Parathyroid adenoma (tissue), 2 donors: ENCODE results near the gene TAOK1.

Source experiments
- H2AFZ ChIP-seq: fragments of 300-600 bp; sonication (generic); one replicate; pipeline ENCODE4 v1.7.0; 2017; ENCODE audit warnings: antibody characterized with exemption, mild to moderate bottlenecking
- H3K27ac ChIP-seq: fragments of 300-600 bp; sonication (generic); one replicate; pipeline ENCODE4 v1.7.0; 2017
- H3K27me3 ChIP-seq: fragments of 300-600 bp; sonication (generic); one replicate; pipeline ENCODE4 v1.7.0; 2017; ENCODE audit warnings: low read length; ENCODE audit not compliant: control insufficient read depth, insufficient read depth
- H3K36me3 ChIP-seq: fragments of 300-600 bp; sonication (generic); one replicate; pipeline ENCODE4 v1.7.0; 2017; ENCODE audit warnings: low read length; ENCODE audit not compliant: control insufficient read depth, insufficient read depth
- H3K4me1 ChIP-seq: fragments of 300-600 bp; sonication (generic); one replicate; pipeline ENCODE4 v1.7.0; 2017; ENCODE audit warnings: control low read depth
- H3K4me2 ChIP-seq: fragments of 300-600 bp; sonication (generic); one replicate; pipeline ENCODE4 v1.7.0; 2017; ENCODE audit warnings: low read length
- H3K4me3 ChIP-seq: fragments of 300-600 bp; sonication (generic); one replicate; pipeline ENCODE4 v1.7.0; 2017; ENCODE audit warnings: low read depth, low read length
- H3K79me2 ChIP-seq: fragments of 300-600 bp; sonication (generic); one replicate; pipeline ENCODE4 v1.7.0; 2017; ENCODE audit warnings: control low read depth
- H3K9ac ChIP-seq: fragments of 300-600 bp; sonication (generic); one replicate; pipeline ENCODE4 v1.7.0; 2017; ENCODE audit warnings: mild to moderate bottlenecking
- H3K9me3 ChIP-seq: fragments of 300-600 bp; sonication (generic); one replicate; pipeline ENCODE4 v1.7.0; 2017; ENCODE audit warnings: low read length; ENCODE audit not compliant: control insufficient read depth
- TF ChIP-seq, protein P1 (sequence below): fragments of 300-600 bp; sonication (generic); IDR thresholded peaks from one replicate; pipeline ENCODE4 v1.7.0; 2017; ENCODE audit warnings: antibody characterized with exemption, mild to moderate bottlenecking
- donor health status: primary hyperparathyroidism.

TAOK1 gene

DNA sequence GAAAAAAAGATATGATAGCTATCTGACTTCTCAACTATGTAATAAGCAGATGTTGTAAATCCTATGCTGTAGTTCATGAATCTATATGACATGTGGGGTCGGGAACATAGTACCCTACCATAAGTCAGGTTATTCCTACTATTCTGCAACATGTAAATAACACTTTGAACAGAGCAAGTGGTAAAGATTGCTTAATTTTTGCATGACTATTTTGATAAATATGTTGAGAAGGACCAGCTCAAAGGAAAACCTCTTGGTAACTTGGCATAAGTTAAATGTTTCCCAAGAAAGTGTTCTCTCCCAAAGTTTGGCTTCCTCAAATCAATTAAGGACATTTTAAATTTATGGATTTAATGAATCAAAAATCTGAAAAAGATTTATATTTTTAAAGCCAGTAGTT lies 114.5 kb downstream of the TAOK1 start:
- H3K4me1 ChIP-seq: no peaks in the 10 kb centered on the region
- no peak overlapping the region for H3K4me3 ChIP-seq
- H3K79me2 ChIP-seq: peaks cover 3% of the 10 kb centered on the region
- TF ChIP-seq, protein P1, sequence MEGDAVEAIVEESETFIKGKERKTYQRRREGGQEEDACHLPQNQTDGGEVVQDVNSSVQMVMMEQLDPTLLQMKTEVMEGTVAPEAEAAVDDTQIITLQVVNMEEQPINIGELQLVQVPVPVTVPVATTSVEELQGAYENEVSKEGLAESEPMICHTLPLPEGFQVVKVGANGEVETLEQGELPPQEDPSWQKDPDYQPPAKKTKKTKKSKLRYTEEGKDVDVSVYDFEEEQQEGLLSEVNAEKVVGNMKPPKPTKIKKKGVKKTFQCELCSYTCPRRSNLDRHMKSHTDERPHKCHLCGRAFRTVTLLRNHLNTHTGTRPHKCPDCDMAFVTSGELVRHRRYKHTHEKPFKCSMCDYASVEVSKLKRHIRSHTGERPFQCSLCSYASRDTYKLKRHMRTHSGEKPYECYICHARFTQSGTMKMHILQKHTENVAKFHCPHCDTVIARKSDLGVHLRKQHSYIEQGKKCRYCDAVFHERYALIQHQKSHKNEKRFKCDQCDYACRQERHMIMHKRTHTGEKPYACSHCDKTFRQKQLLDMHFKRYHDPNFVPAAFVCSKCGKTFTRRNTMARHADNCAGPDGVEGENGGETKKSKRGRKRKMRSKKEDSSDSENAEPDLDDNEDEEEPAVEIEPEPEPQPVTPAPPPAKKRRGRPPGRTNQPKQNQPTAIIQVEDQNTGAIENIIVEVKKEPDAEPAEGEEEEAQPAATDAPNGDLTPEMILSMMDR: no peak
- H2AFZ ChIP-seq: no peak overlapping the region
- no peak overlapping the region for H3K4me2 ChIP-seq
- no peak overlapping the region for H3K27ac ChIP-seq
- no peaks in the 10 kb centered on the region for H3K9me3 ChIP-seq
- H3K27me3 ChIP-seq: no peaks in the 10 kb centered on the region
- H3K36me3 ChIP-seq: no peaks in the 10 kb centered on the region
- no peak overlapping the region for H3K9ac ChIP-seq

DNA sequence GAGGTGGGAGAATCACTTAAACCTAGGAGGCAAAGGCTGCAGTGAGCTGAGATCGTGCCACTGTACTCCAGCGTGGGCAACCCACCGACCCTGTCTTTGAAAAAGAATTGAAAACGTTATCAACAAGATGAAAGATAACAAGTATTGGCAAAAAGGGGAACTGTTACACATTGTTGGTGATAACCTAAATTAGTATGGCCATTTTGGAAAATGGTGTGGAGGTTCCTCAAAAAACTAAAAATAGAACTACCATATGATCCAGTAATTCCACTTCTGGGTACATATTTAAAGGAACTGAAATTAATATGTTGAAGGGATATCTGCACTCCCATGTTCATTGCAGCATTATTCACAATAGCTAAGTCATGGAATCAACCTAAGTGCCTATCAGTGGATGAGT lies 115.7 kb downstream of the TAOK1 start:
- TF ChIP-seq, protein P1: no peak
- Histone ChIP-seq H3K9ac (no peak overlapping the region), H3K79me2 (peaks cover 3% of the 10 kb centered on the region), H3K4me3 (no peak overlapping the region), H3K4me2 (no peak overlapping the region), H3K9me3 (no peaks in the 10 kb centered on the region), H3K36me3 (no peaks in the 10 kb centered on the region), H2AFZ (no peak overlapping the region), H3K27ac (no peak overlapping the region), H3K27me3 (no peaks in the 10 kb centered on the region), H3K4me1 (no peaks in the 10 kb centered on the region)

DNA sequence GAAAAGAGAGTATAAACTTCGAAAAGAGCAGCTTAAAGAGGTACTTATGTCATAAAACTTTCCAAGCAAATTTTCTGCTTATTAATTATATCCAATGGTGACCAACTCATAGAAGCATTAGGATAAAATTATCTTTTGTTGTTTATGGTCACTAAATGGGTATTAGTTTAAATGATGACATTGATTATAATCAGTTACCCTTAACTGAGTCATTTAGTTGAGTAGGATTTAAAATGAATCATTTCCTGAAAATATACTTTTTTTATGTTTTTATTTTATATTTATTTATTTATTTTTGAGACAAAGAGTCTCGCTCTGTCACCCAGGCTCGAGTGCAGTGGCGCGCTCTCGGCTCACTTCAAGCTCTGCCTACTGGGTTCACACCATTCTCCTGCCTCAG lies 120.8 kb downstream of the TAOK1 start:
- no peak overlapping the region for H2AFZ ChIP-seq
- no peak overlapping the region for H3K9ac ChIP-seq
- peaks cover 3% of the 10 kb centered on the region for H3K4me1 ChIP-seq
- peaks cover 3% of the 10 kb centered on the region for H3K79me2 ChIP-seq
- no peak overlapping the region for H3K4me2 ChIP-seq
- H3K9me3 ChIP-seq: no peaks in the 10 kb centered on the region
- no peaks in the 10 kb centered on the region for H3K36me3 ChIP-seq
- H3K27ac ChIP-seq: no peak overlapping the region
- H3K4me3 ChIP-seq: no peak overlapping the region
- TF ChIP-seq, protein P1: no peak
- no peaks in the 10 kb centered on the region for H3K27me3 ChIP-seq

DNA sequence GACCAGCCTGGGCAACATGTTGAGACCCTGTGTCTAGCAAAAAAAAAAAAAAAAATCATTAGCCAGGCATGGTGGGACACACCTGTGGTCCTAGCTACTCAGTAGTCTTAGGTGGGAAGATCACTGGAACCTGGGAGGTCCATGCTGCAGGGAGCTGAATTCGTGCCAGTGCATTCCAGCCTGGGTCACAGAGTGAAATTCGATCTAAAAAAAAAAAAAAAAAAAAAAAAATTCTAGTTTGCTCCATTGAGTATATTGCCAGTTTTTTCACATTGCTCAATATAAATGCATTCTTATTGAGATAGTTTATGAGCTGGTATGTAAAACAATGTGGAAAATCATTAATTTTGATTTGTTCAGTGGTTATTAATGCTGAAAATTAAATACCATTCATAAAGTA lies 124.6 kb downstream of the TAOK1 start:
- H3K4me3 ChIP-seq: no peak overlapping the region
- H3K27me3 ChIP-seq: no peaks in the 10 kb centered on the region
- no peaks in the 10 kb centered on the region for H3K9me3 ChIP-seq
- no peak overlapping the region for H2AFZ ChIP-seq
- H3K4me2 ChIP-seq: no peak overlapping the region
- no peaks in the 10 kb centered on the region for H3K36me3 ChIP-seq
- peaks cover 3% of the 10 kb centered on the region for H3K4me1 ChIP-seq
- no peak overlapping the region for H3K27ac ChIP-seq
- H3K79me2 ChIP-seq: no peaks in the 10 kb centered on the region
- TF ChIP-seq, protein P1: no peak
- H3K9ac ChIP-seq: no peak overlapping the region

DNA sequence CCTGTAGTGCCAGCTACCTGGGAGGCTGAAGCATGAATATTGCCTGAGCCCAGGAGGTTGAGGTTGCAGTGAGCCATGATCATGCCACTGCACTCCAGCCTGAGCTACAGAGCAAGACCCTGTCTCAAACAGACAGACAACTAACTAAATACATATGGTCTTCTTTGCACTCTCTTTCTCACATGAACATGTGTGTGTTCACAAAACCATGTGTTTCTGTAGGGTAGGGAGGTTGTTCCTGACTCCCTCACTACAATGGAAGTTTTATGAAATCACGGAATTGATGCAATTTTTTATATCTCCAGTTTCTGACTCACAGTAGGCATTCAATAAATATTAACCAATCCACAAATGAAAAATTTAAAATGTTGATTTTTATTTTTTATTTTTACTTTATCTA lies 128.2 kb downstream of the TAOK1 start:
- TF ChIP-seq, protein P1: no peak

More for the DNA sequence above, 128.2 kb downstream of the TAOK1 start:
- no peak overlapping the region for H3K9ac ChIP-seq
- H3K36me3 ChIP-seq: no peaks in the 10 kb centered on the region
- H3K4me2 ChIP-seq: no peak overlapping the region
- no peak overlapping the region for H3K4me3 ChIP-seq
- H3K27ac ChIP-seq: no peak overlapping the region
- no peak overlapping the region for H2AFZ ChIP-seq
- no peaks in the 10 kb centered on the region for H3K27me3 ChIP-seq
- no peaks in the 10 kb centered on the region for H3K79me2 ChIP-seq
- peaks cover 3% of the 10 kb centered on the region for H3K4me1 ChIP-seq
- no peaks in the 10 kb centered on the region for H3K9me3 ChIP-seq
